Caco-2 (cell line): ENCODE results near the gene SLFN5. TPM values are rescaled to one million over a fixed set of nuclear protein-coding genes. Genes with fewer than 3 reads are reported as not detected.

Experiments
- BruUV-seq: library from RNA; stranded (reverse); fragments of 400-500 nt; replicated peaks from 2 replicates; lab custom pipeline; 2021; lab: Mats Ljungman, UMichigan
- CTCF ChIA-PET: fragments of 300-600 bp; sonication (Branson Sonifier 250); formaldehyde crosslinking; loops from one replicate; lab custom pipeline; 2022; ENCODE audit warnings: antibody characterized with exemption; lab: Charles Lee
- POLR2A ChIA-PET: fragments of 300-600 bp; sonication (Branson Sonifier 250); formaldehyde crosslinking; loops from one replicate; lab custom pipeline; 2022; ENCODE audit warnings: antibody characterized with exemption; lab: Charles Lee
- DNase-seq, 2 experiments: peaks; one replicate each; pipeline versions ENCODE4 v3.0.0 to v3.0.0-alpha.2; 2020 to 2022
- H3K27me3 ChIP-seq: replicated peaks from 2 replicates; pipeline ENCODE4 v1.6.0; 2011; ENCODE audit warnings: low read length; ENCODE audit not compliant: control insufficient read depth, insufficient read depth
- H3K36me3 ChIP-seq: 2 replicates; pipeline ENCODE4 v1.5.1; 2011; ENCODE audit warnings: low read length; ENCODE audit not compliant: control insufficient read depth, insufficient read depth
- H3K4me1 ChIP-seq: fragments of 250-450 bp; sonication (Bioruptor Pico); 2 replicates; pipeline ENCODE4 v1.5.1; 2020; ENCODE audit warnings: mild to moderate bottlenecking
- H3K4me3 ChIP-seq: 2 replicates; pipeline ENCODE4 v1.5.1; 2011; ENCODE audit warnings: low read depth, mild to moderate bottlenecking, control low read depth, low read length
- H3K9me3 ChIP-seq: fragments of 250-450 bp; sonication (Bioruptor Pico); 2 replicates; pipeline ENCODE4 v1.5.1; 2020; ENCODE audit warnings: mild to moderate bottlenecking, moderate library complexity
- H3K27ac Mint-ChIP-seq: one replicate; pipeline ENCODE4 v1.8.0; 2022; ENCODE audit warnings: mixed read lengths; ENCODE audit not compliant: unreplicated experiment
- H3K27me3 Mint-ChIP-seq: one replicate; pipeline ENCODE4 v1.8.0; 2022; ENCODE audit warnings: mixed read lengths; ENCODE audit not compliant: insufficient read depth, unreplicated experiment
- H3K36me3 Mint-ChIP-seq: one replicate; pipeline ENCODE4 v1.8.0; 2022; ENCODE audit warnings: mild to moderate bottlenecking, mixed read lengths; ENCODE audit not compliant: insufficient read depth, unreplicated experiment
- H3K4me1 Mint-ChIP-seq: one replicate; pipeline ENCODE4 v1.8.0; 2022; ENCODE audit warnings: low read depth, mixed read lengths; ENCODE audit not compliant: unreplicated experiment
- H3K4me3 Mint-ChIP-seq: one replicate; pipeline ENCODE4 v1.8.0; 2022; ENCODE audit warnings: mild to moderate bottlenecking, moderate library complexity, mixed read lengths; ENCODE audit not compliant: unreplicated experiment
- H3K9me3 Mint-ChIP-seq: one replicate; pipeline ENCODE4 v1.8.0; 2022; ENCODE audit warnings: mixed read lengths; ENCODE audit not compliant: unreplicated experiment
- CTCF ChIP-seq, 2 experiments: fragments of 200-600 bp in 1 of 2; IDR thresholded peaks; 1 replicate in 1 of 2; 2 replicates in 1 of 2; pipeline versions ENCODE4 v1.5.1 to v1.8.0; 2011 to 2022; ENCODE audit warnings: antibody characterized with exemption in 1 of 2, control low read depth in 1 of 2, inconsistent platforms in 1 of 2, low read depth in 1 of 2, low read length in 1 of 2, mild to moderate bottlenecking in 1 of 2, moderate library complexity in 1 of 2; ENCODE audit not compliant: insufficient read depth in 1 of 2, severe bottlenecking in 1 of 2, unreplicated experiment in 1 of 2
- intact Hi-C: fragments of 100-400 bp; cut with micrococcal nuclease; formaldehyde crosslinking; loops from one replicate; pipeline ENCODE4 v1.10.0; 2022; ENCODE audit not compliant: unreplicated experiment
- total RNA-seq: library from RNA; stranded (reverse); gene quantifications from 2 replicates; pipeline ENCODE4 v1.2.3, GENCODE V29; 2022

Gene SLFN5
- total RNA-seq, 1 experiment from 2014 or later = 1.6 TPM

GRCh38 chr17:35291802-35292201, 48.9 kb downstream of the SLFN5 start:
- no peak overlapping the region for H3K4me3 Mint-ChIP-seq
- H3K27me3 Mint-ChIP-seq = peaks cover 22% of the 10 kb centered on the region
- POLR2A ChIA-PET = no interaction called here
- H3K9me3 ChIP-seq = peaks cover 6% of the 10 kb centered on the region; the same call in 1 of the 2 replicates
- intact Hi-C loops = no loop called here
- BruUV-seq = no TSS peak
- H3K27me3 ChIP-seq = no peaks in the 10 kb centered on the region
- CTCF ChIA-PET = no interaction called here
- no peaks in the 10 kb centered on the region for H3K36me3 Mint-ChIP-seq
- peaks cover 5% of the 10 kb centered on the region for H3K9me3 Mint-ChIP-seq
- no peaks in the 10 kb centered on the region for H3K4me1 Mint-ChIP-seq
- no peak overlapping the region for H3K27ac Mint-ChIP-seq
- no peak for DNase-seq
- no peak for TF ChIP-seq CTCF (IDR thresholded peaks at IDR 0.05; ENCODE audit: insufficient read depth in 1 of 2, low read depth in 1 of 2, low read length in 1 of 2, severe bottlenecking in 1 of 2, unreplicated experiment in 1 of 2)
- H3K36me3 ChIP-seq = no peaks in the 10 kb centered on the region
- H3K4me3 ChIP-seq = no peak overlapping the region
- H3K4me1 ChIP-seq = no peaks in the 10 kb centered on the region

DNA sequence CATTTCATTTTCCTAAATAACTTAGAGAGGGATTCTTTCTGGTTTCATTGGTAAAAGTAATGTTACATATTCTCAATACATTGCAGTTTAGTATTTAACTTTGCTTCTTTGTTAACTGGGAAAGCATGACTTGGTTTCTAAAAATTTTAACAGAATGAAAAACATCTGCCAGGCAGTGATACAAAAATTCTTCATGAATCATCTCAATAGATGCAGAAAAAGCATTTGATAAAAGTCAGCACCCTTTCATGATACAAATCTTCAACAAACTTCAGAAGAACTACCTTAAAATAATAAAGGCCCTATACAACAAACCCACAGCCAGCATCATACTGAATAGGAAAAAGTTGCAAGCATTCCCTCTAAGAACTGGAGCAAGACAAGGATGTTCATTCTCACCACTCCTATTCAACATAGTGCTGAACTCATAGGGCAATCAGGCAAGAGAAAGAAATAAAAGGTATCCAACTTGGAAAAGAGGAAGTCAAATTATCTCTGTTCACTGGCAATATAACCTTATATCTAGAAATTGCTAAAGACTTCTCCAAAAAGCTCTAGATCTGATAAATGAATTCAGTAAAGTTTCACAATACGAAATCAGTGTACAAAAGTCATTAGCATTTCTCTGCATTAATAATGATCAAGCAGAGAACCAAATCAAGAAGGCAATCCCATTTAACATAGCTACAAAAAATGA, 50.4 kb downstream of the SLFN5 start:
- no peak overlapping the region for H3K4me3 Mint-ChIP-seq

GRCh38 chr17:35294756-35295155, 51.9 kb downstream of the SLFN5 start:
- intact Hi-C loops = no loop called here
- H3K36me3 Mint-ChIP-seq = no peaks in the 10 kb centered on the region

More for the DNA sequence above, 50.4 kb downstream of the SLFN5 start:
- Mint-ChIP-seq H3K9me3 (peaks cover 20% of the 10 kb centered on the region), H3K36me3 (no peaks in the 10 kb centered on the region), H3K27ac (no peak overlapping the region), H3K27me3 (peaks cover 22% of the 10 kb centered on the region), H3K4me1 (no peaks in the 10 kb centered on the region)
- Histone ChIP-seq H3K27me3 (no peaks in the 10 kb centered on the region), H3K4me3 (no peak overlapping the region), H3K4me1 (no peaks in the 10 kb centered on the region), H3K36me3 (no peaks in the 10 kb centered on the region), H3K9me3 (peaks cover 6% of the 10 kb centered on the region; the same call in 1 of the 2 replicates)
- TF ChIP-seq CTCF (IDR thresholded peaks at IDR 0.05; ENCODE audit: insufficient read depth in 1 of 2, low read depth in 1 of 2, low read length in 1 of 2, severe bottlenecking in 1 of 2, unreplicated experiment in 1 of 2) = no peak
- POLR2A ChIA-PET = no interaction called here
- intact Hi-C loops = no loop called here
- no peak for DNase-seq
- BruUV-seq = no TSS peak
- CTCF ChIA-PET = no interaction called here

More at GRCh38 chr17:35294756-35295155, 51.9 kb downstream of the SLFN5 start:
- no peaks in the 10 kb centered on the region for H3K36me3 ChIP-seq
- POLR2A ChIA-PET = no interaction called here
- peaks cover 13% of the 10 kb centered on the region for H3K9me3 ChIP-seq
- DNase-seq = no peak
- H3K27me3 ChIP-seq = no peaks in the 10 kb centered on the region
- H3K9me3 Mint-ChIP-seq = peaks cover 34% of the 10 kb centered on the region
- no peaks in the 10 kb centered on the region for H3K4me1 Mint-ChIP-seq
- H3K4me3 ChIP-seq = no peak overlapping the region
- peaks cover 16% of the 10 kb centered on the region for H3K27me3 Mint-ChIP-seq
- H3K27ac Mint-ChIP-seq = no peak overlapping the region
- H3K4me1 ChIP-seq = no peaks in the 10 kb centered on the region
- CTCF ChIA-PET = no interaction called here
- no peak for TF ChIP-seq CTCF (IDR thresholded peaks at IDR 0.05; ENCODE audit: insufficient read depth in 1 of 2, low read depth in 1 of 2, low read length in 1 of 2, severe bottlenecking in 1 of 2, unreplicated experiment in 1 of 2)
- no peak overlapping the region for H3K4me3 Mint-ChIP-seq
- BruUV-seq = no TSS peak
